GM18861 (cell line): ENCODE measurements around the gene FRMD3.

ENCODE experiments used
- ATAC-seq: cut with Tn5 transposase; IDR thresholded peaks from one replicate; pipeline ENCODE4 v1.9.1; 2021; ENCODE audit not compliant: unreplicated experiment

FRMD3 gene

DNA sequence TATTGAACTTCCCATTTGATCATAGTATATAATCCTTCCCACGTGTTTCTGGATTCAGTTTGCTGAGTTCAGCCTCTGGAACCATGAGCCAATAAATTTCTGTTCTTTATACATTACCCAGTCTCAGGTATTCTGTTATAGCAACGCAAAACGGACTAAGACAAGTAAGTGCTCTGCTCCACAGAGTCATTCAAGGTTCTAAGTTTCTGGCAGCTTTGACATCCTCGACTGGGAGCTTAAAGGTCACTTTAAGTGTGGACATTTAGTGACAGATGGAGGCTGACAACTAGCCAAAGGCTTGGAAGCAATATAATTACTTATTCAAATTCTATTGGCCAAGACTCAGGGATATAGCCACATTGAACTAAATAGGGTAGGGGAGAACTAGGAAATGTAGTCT lies 297.5 kb downstream of the FRMD3 start:
- no peak for ATAC-seq

DNA sequence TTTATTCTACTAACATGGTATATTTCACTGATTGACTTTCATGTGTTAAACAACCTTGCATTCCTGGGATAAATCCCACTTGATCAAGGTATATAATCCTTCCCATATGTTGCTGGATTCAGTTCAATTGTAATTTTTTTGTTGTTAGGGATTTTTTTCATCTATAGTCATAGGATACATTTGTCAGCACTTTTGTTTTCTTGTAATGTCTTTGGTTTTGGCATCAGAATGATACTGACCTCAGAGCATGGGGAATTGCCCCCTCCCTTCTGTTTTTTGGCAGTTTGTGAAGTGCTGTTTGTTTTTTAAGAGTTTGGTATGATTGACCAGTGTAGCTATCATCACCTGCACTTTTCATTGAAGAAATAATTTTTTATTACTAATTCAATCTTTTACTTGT lies 298.5 kb downstream of the FRMD3 start:
- no peak for ATAC-seq

DNA sequence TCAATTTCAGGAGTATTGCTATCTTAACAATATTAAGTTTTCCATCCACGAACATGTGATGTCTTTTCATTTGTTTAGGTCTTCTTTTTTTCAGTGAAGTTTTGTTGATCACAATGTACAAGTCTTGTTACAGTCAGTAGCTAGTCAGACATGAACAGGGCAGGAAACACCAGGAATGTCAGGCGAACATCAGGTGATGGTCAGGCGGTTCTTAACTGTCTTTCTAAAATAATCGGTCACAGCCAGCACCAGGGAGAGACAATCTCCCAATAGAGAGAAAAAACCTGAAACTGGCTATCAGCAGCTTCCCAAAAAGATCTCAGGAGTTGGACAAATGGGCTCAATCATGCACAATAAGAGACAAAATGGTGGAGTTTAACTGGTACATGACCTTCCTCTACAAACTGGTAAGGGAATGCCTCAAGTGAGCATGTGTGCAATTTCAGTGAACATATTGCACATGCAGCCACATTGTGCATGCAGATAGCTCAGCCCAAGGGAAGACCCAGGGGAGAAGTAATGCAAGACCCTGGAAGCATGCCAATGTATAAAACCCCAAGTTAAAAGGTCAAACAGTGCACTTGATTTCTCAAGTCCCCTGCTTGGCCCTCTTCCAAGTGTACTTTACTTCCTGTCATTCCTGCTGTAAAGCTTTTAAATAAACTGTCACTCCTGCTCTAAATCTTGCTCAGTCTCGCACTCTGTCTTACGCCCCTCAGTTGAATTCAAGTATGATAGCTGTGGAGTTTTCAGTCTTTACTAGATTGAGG lies 299.1 kb downstream of the FRMD3 start:
- no peak for ATAC-seq

DNA sequence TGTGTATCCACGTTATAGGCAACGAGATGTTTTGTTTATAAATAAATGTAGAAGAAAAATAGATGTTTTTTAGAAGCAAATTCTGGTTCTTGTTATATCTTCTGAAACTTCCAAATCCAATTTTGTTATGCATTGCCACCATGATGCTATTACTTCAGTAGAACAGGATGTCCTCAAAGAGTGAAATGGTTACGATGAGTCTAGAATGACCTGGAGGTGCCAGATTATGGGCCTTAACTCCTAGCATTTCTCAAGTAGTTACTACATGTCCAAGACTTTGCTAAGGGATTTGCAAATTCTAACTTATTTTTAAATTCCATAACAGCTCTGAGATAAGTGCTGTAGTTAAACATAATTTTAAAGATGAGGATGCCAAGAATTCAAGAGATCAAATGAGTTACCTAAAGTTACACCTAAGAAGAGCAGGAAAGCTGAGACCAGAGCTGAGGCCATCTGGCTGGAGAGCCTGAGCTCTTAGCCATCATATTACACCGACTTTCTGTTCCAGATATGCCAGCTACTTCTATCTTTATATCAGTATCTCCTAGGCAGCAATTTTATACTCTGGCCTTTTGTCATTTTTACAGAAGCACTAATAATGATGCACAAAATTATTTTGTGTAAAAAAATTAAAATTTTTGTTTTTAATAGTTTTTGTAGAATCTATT lies 302.0 kb downstream of the FRMD3 start:
- no peak for ATAC-seq

DNA sequence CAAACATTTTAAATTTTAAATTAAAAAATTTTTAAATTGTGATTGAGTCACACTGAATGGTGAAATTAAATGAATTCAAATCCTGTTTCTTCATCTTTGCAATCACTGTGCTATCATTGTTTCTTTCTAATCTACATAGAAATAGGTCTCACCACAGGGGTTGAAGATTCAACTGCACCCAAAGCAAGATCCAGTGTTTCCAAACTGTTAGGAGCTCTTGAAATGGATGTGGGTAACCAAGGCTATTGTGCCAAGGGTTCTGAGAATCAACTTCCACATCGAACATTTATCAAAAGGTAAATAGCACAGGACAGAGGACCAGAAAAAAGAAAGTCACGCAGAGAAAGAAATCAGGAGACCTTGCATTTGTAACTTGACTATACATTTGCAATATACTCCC lies 302.7 kb downstream of the FRMD3 start:
- no peak for ATAC-seq

DNA sequence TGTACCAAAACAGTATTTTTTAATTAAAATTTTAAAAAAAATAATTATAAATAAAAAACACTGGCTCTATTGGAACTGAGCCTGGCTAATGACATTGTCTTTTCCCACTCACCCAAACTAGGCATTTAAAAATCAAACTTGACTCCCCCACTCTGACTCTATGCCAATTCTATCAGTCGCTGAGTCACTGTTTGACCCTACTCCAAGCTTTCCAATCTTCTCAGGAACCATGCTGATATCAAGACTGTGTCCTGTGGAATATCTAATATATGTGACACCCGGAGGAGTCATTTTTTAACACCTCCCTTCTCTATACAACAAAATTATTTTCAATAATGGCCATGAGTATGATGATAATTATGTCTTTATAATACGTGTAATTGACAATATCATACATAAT lies 303.7 kb downstream of the FRMD3 start:
- no peak for ATAC-seq

DNA sequence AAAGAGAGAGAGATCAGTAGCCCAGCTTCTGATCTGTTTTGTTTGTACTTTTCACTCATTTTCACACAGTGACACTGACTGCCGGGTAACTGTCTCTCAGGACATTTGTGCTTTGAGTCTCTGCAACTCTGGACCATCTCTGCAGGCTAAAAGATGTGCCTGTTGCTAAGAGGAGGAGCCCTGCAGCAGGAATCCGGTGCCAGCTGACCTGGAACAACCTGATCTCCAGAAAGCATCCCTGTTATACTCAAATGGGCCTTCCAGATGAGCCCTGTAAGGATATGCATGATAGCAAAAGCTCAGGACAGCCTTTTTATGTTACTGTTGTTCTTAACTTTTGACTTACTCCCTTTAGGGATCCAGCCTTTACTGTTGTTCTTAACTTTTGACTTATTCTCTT lies 304.6 kb downstream of the FRMD3 start:
- ATAC-seq: no peak

DNA sequence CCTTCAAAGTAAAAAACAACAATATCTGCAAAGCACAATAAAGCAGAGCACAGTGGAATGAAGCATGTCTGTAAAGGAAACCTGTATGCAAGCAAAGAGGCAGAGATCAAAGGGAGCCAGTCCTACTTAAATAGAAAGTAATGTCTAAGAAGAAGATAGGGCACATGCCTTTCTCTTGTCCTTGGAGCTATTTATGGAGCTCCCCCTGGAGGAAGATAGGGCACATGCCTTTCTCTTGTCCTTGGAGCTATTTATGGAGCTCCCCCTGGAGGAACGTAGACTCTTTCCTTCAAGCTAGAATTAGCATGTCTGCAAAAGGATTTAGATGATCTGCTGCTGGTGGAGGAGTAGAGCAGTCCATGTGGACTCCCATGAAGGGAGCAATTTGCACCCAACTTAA lies 307.2 kb downstream of the FRMD3 start:
- ATAC-seq: no peak

DNA sequence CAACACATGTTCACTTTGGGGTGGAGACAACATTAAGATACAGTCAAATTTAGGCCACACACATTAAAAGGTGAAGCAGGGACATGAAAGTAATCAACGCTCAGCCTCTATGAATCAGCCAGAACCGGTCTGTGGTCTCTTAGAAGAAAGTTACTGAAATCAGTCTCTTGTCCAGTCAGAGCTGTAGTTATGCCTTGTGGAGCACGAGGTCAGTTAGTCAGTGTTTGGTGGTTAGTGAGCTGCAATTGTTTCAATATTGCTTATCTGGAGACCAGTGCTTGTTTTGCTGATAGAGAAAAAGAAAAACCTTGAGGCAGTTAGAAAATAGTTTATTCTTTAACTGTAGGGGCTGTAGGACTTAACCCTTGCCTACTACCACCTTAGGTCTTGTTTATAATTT lies 317.5 kb downstream of the FRMD3 start:
- peak; percentile 99 for ATAC-seq

DNA sequence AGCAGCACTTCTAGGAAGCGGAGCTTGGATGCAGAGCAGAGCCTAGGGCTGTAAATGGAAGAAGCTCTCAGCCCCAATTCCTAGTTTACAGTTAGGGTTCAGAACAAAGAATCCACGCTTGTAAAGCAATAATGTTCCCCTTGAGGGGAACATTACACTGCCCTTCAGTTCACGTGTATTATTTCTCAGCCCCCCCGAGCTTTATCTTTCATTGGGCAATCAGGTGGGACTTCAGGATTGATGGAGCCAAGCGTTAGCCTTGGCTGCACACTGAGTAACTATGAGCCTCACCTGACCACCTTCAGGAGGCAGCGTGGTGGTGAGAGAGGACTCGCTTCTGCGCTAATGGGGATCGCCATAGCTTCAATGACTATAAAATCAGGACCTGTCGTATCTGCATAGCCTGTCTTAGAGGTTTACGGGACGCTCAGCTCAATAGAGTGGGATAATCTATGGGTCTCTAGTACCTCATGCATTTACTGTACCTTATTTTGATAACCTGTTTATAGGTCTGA lies 318.2 kb downstream of the FRMD3 start:
- ATAC-seq: no peak

DNA sequence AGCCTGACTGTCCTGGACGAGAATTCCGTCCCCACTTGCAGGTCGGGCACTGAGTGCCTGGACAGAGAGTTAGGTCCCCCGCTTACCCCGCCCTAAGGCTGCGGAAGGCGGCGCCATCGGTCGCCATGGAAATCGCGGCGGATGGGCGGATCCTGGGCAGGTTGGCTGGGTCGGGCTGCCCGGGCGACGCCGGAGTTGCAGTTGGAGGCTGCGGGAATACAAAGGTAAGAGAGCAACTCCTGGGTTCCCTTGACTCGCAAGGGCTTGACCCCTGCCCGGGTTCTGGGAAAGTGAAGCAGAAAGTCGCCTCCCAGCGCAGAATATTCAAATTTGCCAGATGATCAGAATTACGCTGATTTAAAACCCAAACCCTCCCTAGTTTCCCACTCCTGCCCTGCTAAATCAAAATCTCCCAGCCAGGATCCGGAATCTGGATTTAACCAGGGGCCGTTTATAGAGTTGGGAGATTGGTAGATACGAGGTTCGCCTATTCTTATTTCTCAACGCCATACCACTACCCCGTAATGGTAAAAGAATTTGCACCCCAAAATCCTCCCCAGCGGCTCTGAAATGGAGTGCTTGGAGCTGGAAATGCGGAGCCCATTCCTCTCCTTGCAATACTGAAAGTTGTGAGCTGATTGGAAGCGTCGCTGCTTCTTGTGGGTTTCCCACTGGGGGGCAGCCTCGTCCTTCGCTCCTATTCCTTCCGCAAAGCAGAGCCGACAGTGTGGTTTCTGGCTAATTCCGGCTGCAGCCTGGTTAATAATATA lies 318.9 kb downstream of the FRMD3 start:
- ATAC-seq: no peak

DNA sequence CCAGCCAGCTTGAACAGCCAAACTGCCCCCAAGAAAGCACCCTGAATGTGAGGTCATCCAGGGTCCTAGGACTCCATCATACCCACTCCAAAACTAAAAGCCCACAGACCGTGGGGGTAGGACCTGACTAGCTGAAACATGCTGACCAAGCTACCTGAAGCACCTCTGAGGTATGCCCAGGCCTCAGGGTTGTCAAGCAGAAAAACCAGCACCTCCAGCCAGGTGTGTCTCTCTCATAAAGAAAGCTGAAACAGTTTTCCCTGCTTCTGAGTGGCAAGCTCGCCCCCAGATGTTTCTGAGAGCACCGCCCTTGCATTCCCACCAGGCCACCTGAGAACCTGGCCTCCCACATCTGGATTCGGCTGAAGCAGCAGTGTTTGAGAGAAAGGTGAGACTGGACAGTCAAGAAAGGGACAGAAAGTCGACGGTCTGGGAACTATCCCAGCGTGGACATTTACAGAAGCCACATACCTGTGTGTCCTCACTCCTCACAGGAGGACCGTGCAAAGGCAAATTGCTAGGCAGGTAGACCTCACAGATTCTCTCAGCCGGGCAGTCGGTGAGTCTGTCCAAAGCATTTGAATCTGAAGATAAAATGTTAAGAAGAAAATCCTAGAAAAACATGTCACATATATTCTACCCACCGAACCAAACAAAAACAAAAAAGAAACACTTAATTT lies 319.6 kb downstream of the FRMD3 start:
- no peak for ATAC-seq

DNA sequence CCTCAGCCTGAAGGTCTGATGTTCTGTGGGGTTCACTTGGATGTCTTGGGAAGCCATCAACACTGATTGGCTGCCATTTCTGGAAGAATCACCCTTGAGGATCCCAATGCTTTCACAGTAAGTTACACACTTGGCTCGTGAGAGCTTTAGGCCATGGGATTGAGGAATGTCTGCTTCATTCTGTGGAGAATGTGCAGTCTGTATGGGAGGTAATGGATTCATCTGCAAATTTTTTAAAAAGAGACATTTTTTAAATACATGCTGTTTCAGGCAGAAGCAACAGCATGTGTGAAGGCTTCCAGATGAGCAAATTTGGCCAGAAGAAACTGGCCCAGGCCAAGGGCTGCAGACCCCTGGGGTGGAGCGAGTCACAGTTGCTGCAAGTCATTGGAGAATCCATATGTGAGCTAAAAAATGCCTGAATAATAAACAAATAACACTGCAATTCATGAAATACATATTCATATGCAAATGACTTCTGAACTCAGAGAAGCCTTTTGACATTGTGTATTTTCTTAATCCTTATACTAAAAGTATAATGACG lies 328.9 kb downstream of the FRMD3 start:
- ATAC-seq: no peak

DNA sequence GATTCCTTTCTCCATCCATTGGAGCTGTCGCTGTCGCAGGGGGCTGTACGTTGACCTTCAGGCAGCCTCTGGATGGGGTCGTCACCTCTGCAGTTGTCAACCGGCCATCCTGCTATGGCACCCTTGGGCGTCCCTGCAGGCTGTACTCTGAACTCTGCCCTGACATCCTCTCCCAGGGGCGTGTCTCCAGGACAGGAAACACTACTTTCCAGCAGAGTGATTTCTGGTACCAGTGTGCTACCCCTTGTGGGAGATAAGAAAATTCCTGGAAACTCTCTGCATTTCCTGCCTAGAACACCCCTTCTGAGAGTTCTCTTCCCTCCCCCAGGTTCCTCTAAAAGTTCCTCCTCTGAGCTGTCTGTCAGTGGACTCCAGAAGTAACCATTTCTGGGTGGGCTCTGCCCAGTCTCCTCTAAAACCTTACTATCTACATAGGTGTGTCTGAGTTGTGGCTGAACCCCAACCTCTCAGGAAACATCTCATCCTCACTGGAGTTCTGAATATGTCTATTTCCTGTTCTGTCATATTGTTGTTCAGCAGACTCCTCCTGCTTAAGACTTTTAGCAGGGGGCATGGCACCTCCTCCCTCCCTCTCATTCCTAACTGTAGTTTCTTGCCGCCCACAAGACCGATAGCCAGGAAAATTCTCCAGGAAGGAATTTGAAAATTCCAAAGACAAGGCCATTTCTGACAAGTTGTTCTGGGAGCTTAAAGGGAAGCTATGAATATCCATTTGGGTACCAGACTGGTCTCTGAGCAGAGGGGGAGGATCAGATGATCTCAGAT lies 329.9 kb downstream of the FRMD3 start:
- ATAC-seq: no peak

DNA sequence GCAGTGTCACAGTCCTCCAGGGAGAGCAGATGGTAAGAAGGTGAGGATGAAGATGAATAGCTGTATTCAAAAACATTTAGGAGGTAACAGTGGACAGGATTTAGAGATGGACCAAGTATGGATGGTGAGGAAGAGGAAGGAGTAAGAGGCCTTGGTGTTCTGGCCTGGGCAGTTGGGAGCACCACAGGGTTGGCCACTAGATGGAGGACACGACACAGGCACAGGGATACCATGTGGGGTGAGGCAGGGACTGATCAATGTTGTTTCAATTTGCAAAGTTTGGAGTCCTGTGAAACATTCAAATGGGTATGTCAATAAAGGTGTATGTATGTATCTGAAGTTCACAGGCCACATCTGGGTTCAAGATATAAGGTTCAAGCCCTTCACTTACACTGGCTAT lies 334.2 kb downstream of the FRMD3 start:
- no peak for ATAC-seq

DNA sequence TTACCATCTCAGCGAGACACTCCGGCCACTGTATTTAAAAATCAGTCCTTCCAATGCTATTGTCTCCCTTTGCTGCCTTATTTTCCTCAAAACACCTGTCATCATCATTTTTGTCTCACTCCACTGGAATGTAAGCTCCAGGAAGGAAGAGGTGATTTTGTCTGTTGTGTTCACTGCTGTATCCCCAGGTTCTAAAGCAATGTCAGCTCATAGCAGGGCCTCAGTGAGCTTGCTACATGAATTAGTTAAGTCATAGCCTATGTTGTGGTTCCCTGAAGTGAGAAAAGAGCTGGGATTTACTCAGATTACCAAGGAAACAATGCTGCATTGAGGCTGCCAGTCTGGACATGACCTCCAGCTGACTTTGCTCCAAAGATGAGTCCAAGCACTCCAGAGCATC lies 337.7 kb downstream of the FRMD3 start:
- ATAC-seq: no peak

DNA sequence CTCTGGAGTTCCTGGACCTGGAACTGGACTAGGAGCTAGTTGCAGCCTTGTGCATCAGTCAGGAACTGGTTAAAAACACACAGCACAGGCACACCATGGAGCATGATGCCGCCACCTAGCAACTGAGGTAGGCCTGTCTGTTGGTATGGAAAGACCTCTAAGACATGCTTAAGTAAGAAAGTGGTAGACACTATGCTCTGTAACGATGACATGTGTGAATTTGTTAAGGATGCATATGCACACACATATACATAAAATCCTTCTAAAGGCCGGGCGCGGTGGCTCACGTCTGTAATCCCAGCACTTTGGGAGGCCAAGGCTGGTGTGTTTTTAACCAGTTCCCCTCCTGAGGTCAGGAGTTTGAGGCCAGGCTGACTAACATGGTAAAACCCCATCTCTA lies 338.4 kb downstream of the FRMD3 start:
- no peak for ATAC-seq

DNA sequence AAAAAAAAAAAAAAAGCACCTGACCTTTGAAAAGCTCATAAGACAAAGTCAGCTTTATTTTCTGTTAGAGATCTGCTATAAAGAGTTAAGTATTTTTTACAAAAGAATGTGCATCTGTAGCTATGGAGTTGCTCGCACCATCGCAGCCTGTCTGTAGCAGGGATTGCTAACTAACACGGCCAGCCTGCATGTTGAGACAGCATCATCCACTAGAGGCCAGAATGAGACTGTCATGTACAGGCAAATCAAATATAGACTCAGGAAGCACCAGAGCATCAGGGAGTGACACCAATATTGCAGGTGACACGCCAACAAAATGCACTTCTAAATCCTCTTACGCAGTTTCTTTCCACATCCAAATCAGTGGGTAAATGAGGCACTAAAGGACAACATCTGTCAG lies 339.0 kb downstream of the FRMD3 start:
- ATAC-seq: no peak

DNA sequence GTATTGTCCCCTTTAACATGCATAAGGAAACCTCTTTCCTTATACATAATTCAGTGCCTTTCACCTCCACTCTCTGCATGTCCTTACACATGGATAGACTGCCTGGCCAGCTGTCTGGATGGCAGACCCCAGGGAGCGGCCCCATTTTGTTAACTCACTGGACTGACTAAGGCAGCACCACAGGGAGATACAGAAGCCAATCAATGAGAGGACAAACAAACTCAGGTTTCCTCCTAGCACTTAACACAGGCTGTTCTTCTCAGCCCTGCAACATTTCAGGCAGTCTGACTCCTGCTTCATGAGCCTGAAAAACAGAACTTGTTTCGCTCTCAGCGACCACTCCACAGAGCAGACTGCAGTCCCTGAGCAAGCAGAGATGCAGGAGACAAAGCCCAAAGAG lies 339.8 kb downstream of the FRMD3 start:
- ATAC-seq: no peak

DNA sequence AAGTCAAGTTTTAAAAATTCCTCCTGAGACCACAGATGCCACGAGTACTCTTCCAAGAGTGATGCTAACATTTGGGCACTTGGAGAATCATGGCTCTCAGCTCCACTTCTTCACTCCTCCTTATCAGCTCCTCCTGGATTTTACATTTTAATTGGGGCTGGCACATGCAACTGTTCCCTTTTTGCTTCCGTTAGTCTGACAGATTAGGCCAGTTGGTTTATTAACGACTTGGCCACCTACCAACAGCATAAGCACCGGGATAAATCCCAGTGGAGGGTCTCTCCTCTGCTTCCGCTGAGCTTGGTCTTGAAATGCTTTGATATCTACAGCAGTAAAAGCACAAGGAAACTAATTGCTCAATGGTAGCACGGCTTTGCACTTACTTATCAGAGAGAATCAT lies 340.6 kb downstream of the FRMD3 start:
- no peak for ATAC-seq
